Neural cell (in vitro differentiated cells): ENCODE measurements around the gene WIPI1. TPM values are rescaled to one million over a fixed set of nuclear protein-coding genes. Genes with fewer than 3 reads are reported as not detected.

Experiments used
- H2AFZ ChIP-seq: fragments of 200-600, 300-800 bp; sonication (generic), shearing (Covaris generic); 2 replicates; pipeline ENCODE4 v1.6.0; 2014; ENCODE audit warnings: low read depth, mild to moderate bottlenecking, antibody characterized with exemption, low read length, moderate library complexity
- H3F3A ChIP-seq: fragments of 200-600 bp; shearing (Covaris generic); 2 replicates; pipeline ENCODE4 v1.6.1; 2016; ENCODE audit warnings: mild to moderate bottlenecking, moderate library complexity, mixed read lengths, antibody characterized with exemption, low read length; ENCODE audit not compliant: insufficient read depth, poor library complexity, severe bottlenecking
- H3K27ac ChIP-seq: fragments of 200-600, 300-800 bp; sonication (generic), shearing (Covaris generic); 2 replicates; pipeline ENCODE4 v1.5.1; 2014; ENCODE audit warnings: mild to moderate bottlenecking, low read length, moderate library complexity
- H3K27me3 ChIP-seq: fragments of 300-800, 200-600 bp; sonication (generic), shearing (Covaris generic); 2 replicates; pipeline ENCODE4 v1.6.0; 2014; ENCODE audit warnings: mild to moderate bottlenecking, low read depth, low read length, moderate library complexity; ENCODE audit not compliant: insufficient read depth
- H3K36me3 ChIP-seq: fragments of 300-800, 200-600 bp; sonication (generic), shearing (Covaris generic); 2 replicates; pipeline ENCODE4 v1.5.1; 2014; ENCODE audit warnings: mild to moderate bottlenecking, antibody characterized with exemption, low read length, moderate library complexity; ENCODE audit not compliant: insufficient read depth
- H3K4me2 ChIP-seq: fragments of 300-800, 200-600 bp; sonication (generic), shearing (Covaris generic); 2 replicates; pipeline ENCODE4 v1.6.0; 2014; ENCODE audit warnings: mild to moderate bottlenecking, low read length
- H3K4me3 ChIP-seq: fragments of 300-800, 200-600 bp; sonication (generic), shearing (Covaris generic); 2 replicates; pipeline ENCODE4 v1.5.1; 2014; ENCODE audit warnings: mild to moderate bottlenecking, low read length, moderate library complexity
- H3K79me2 ChIP-seq: fragments of 200-600 bp; shearing (Covaris generic); replicated peaks from 2 replicates; pipeline ENCODE4 v1.6.0; 2014; ENCODE audit warnings: mild to moderate bottlenecking, low read length, moderate library complexity; ENCODE audit not compliant: insufficient read depth
- H3K9ac ChIP-seq: fragments of 300-800, 200-600 bp; sonication (generic), shearing (Covaris generic); 2 replicates; pipeline ENCODE4 v1.6.1; 2016; ENCODE audit warnings: mild to moderate bottlenecking, low read length, mixed read lengths
- H3K9me2 ChIP-seq: fragments of 200-600 bp; shearing (Covaris generic); 2 replicates; pipeline ENCODE4 v1.6.1; 2016; ENCODE audit warnings: mild to moderate bottlenecking, low read length, mixed read lengths; ENCODE audit not compliant: insufficient read depth
- H3K9me3 ChIP-seq: fragments of 200-600, 300-800 bp; sonication (generic), shearing (Covaris generic); 2 replicates; pipeline ENCODE4 v1.6.1; 2016; ENCODE audit warnings: mild to moderate bottlenecking, mixed run types, low read length, moderate library complexity, mixed read lengths
- H4K20me1 ChIP-seq: fragments of 200-600 bp; shearing (Covaris generic); 2 replicates; pipeline ENCODE4 v1.6.1; 2016; ENCODE audit warnings: mild to moderate bottlenecking, mixed run types; ENCODE audit not compliant: insufficient read depth
- EP300 ChIP-seq: fragments of 450-650 bp; conservative IDR thresholded peaks from 2 replicates; pipeline ENCODE4 v1.6.1; 2014; ENCODE audit warnings: antibody characterized with exemption, mild to moderate bottlenecking, moderate library complexity; ENCODE audit not compliant: poor library complexity, severe bottlenecking
- EZH2 ChIP-seq: fragments of 200-600, 300-800 bp; shearing (Covaris generic), sonication (generic); IDR thresholded peaks from 2 replicates; pipeline ENCODE4 v1.6.1; 2014; ENCODE audit warnings: antibody characterized with exemption, low read length, borderline replicate concordance, mild to moderate bottlenecking; ENCODE audit not compliant: insufficient read depth, poor library complexity, severe bottlenecking
- MXI1 ChIP-seq: fragments of 450-650 bp; conservative IDR thresholded peaks from 2 replicates; pipeline ENCODE4 v1.6.1; 2014; ENCODE audit warnings: antibody characterized with exemption, mild to moderate bottlenecking; ENCODE audit not compliant: poor library complexity, severe bottlenecking
- POLR2AphosphoS5 ChIP-seq: IDR thresholded peaks from 2 replicates; pipeline ENCODE4 v1.6.1; 2012
- RAD21 ChIP-seq: fragments of 450-650 bp; conservative IDR thresholded peaks from 2 replicates; pipeline ENCODE4 v1.6.1; 2014; ENCODE audit warnings: antibody characterized with exemption, mild to moderate bottlenecking, moderate library complexity
- SMC3 ChIP-seq: fragments of 450-650 bp; conservative IDR thresholded peaks from 2 replicates; pipeline ENCODE4 v1.6.1; 2014; ENCODE audit warnings: antibody characterized with exemption, mild to moderate bottlenecking, moderate library complexity; ENCODE audit not compliant: poor library complexity
- TAF1 ChIP-seq: IDR thresholded peaks from 2 replicates; pipeline ENCODE4 v1.6.1; 2012; ENCODE audit warnings: low read depth
- polyA plus RNA-seq: library from polyadenylated mRNA; depleted of rRNA; stranded (reverse); fragments of >200 nt; gene quantifications from 2 replicates; pipeline ENCODE4 v1.2.3, GENCODE V29; 2014
- TF ChIP-seq, protein P1 (sequence below): IDR thresholded peaks from 2 replicates; pipeline ENCODE4 v1.6.1; 2012; ENCODE audit warnings: borderline replicate concordance
- TF ChIP-seq, protein P2 (sequence below): fragments of 450-650 bp; IDR thresholded peaks from 2 replicates; pipeline ENCODE4 v1.5.1; 2014; ENCODE audit warnings: antibody characterized with exemption, mild to moderate bottlenecking, moderate library complexity; ENCODE audit not compliant: poor library complexity, severe bottlenecking

The WIPI1 gene
- polyA plus RNA-seq, 1 donor from 2014 or later = 17.8 TPM

DNA sequence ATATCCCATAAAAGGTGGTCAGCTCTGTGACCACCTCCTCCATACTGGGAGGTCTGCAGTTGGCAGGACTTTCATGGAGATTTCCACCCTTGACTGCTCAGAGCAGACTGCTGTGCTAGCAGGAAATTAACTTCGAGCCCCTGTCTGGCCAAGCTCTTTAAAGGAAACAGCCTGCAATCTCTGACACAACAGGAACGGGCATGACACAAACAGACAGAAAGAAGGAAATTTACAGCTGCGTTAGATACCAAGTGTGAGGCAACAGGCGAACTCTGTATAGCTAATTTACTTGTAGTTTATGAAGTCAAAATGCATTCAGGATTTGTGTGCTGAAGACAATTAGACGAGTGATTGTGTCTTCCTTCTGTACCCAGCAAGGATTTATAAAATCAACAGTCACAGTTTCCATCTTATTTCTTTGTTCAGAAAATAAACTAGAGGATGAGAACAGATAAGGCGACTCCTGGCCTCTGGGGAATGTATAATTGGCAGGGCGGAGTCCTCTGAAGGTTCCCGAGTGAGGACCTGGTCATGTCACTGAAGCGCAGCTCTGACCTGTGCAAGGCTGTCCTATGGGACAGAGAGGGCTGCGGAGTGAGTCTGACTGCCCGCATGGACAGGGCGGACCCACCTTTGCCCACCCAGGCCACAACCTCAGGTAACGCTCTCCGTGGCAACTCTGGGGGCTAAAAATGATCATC lies 16.1 kb downstream of the WIPI1 start:
- Histone ChIP-seq H3F3A (no peaks in the 10 kb centered on the region), H3K27me3 (no peaks in the 10 kb centered on the region), H3K9ac (no peak overlapping the region), H3K4me3 (no peak overlapping the region), H3K4me2 (no peak overlapping the region), H3K79me2 (no peaks in the 10 kb centered on the region), H3K9me3 (no peaks in the 10 kb centered on the region), H2AFZ (no peak overlapping the region), H4K20me1 (no peaks in the 10 kb centered on the region), H3K36me3 (no peaks in the 10 kb centered on the region), H3K9me2 (no peaks in the 10 kb centered on the region), H3K27ac (no peak overlapping the region)
- TF ChIP-seq, protein P1, sequence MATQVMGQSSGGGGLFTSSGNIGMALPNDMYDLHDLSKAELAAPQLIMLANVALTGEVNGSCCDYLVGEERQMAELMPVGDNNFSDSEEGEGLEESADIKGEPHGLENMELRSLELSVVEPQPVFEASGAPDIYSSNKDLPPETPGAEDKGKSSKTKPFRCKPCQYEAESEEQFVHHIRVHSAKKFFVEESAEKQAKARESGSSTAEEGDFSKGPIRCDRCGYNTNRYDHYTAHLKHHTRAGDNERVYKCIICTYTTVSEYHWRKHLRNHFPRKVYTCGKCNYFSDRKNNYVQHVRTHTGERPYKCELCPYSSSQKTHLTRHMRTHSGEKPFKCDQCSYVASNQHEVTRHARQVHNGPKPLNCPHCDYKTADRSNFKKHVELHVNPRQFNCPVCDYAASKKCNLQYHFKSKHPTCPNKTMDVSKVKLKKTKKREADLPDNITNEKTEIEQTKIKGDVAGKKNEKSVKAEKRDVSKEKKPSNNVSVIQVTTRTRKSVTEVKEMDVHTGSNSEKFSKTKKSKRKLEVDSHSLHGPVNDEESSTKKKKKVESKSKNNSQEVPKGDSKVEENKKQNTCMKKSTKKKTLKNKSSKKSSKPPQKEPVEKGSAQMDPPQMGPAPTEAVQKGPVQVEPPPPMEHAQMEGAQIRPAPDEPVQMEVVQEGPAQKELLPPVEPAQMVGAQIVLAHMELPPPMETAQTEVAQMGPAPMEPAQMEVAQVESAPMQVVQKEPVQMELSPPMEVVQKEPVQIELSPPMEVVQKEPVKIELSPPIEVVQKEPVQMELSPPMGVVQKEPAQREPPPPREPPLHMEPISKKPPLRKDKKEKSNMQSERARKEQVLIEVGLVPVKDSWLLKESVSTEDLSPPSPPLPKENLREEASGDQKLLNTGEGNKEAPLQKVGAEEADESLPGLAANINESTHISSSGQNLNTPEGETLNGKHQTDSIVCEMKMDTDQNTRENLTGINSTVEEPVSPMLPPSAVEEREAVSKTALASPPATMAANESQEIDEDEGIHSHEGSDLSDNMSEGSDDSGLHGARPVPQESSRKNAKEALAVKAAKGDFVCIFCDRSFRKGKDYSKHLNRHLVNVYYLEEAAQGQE = no peak
- no peak for TF ChIP-seq MXI1
- no peak for TF ChIP-seq POLR2AphosphoS5
- TF ChIP-seq, protein P2, sequence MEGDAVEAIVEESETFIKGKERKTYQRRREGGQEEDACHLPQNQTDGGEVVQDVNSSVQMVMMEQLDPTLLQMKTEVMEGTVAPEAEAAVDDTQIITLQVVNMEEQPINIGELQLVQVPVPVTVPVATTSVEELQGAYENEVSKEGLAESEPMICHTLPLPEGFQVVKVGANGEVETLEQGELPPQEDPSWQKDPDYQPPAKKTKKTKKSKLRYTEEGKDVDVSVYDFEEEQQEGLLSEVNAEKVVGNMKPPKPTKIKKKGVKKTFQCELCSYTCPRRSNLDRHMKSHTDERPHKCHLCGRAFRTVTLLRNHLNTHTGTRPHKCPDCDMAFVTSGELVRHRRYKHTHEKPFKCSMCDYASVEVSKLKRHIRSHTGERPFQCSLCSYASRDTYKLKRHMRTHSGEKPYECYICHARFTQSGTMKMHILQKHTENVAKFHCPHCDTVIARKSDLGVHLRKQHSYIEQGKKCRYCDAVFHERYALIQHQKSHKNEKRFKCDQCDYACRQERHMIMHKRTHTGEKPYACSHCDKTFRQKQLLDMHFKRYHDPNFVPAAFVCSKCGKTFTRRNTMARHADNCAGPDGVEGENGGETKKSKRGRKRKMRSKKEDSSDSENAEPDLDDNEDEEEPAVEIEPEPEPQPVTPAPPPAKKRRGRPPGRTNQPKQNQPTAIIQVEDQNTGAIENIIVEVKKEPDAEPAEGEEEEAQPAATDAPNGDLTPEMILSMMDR = no peak
- no peak for TF ChIP-seq RAD21
- TF ChIP-seq SMC3 = no peak
- TF ChIP-seq EZH2 = no peak
- TF ChIP-seq EP300 = no peak
- no peak for TF ChIP-seq TAF1

DNA sequence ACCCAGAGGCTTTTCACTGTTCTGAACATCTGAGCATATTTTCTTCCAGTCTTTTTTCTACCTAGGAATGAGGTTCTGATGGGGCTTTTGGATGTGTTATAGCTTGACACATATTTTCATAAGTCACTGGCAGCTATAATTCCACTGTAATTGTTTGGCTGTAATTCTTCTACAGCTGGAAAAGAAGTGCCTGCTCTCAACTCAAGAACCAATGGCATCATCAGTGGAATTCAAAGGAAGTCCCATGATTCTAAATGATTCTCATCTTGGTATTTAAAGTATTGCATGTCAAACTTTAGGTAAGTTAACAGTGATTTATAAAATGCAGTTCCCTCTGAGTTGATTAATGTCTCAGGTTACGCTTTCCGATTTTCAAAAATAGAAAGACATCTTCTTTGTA lies 16.8 kb downstream of the WIPI1 start:
- H3K9me3 ChIP-seq = no peaks in the 10 kb centered on the region
- H3K9me2 ChIP-seq = no peaks in the 10 kb centered on the region
- no peaks in the 10 kb centered on the region for H3K79me2 ChIP-seq
- H3K4me3 ChIP-seq = no peak overlapping the region
- no peak overlapping the region for H3K27ac ChIP-seq
- no peak overlapping the region for H3K4me2 ChIP-seq
- no peaks in the 10 kb centered on the region for H4K20me1 ChIP-seq
- no peaks in the 10 kb centered on the region for H3K36me3 ChIP-seq
- TF ChIP-seq POLR2AphosphoS5 (no peak), EP300 (no peak), EZH2 (no peak), SMC3 (no peak), RAD21 (no peak), TAF1 (no peak), MXI1 (no peak)
- TF ChIP-seq, protein P1 = no peak
- TF ChIP-seq, protein P2 = no peak
- no peaks in the 10 kb centered on the region for H3K27me3 ChIP-seq
- no peak overlapping the region for H2AFZ ChIP-seq
- no peaks in the 10 kb centered on the region for H3F3A ChIP-seq
- no peak overlapping the region for H3K9ac ChIP-seq
